ENCODE results near the gene METTL2A.
"Not testable (repeated sequence)": the region's sequence is repeated elsewhere in the genome, so short reads cannot be mapped to it uniquely, and the experiment has no call there.

The METTL2A gene

GRCh38 chr17:62423647-62424461 lies at the start of gene METTL2A:
Gene METTL2A, plus strand, starts transcription at chr17:62423897. Its CDS starts 6 bp downstream, at chr17:62423903.
- peak; percentile 91 for DNase-seq

- DNase-seq = no peak
Observed at GRCh38 chr17:62380253-62380652, 43.4 kb upstream of the METTL2A start, which contains the start of gene EFCAB3. Gene EFCAB3, plus strand, starts transcription at chr17:62380553. Its CDS starts 2,427 bp downstream, at chr17:62382980.

- no peak for DNase-seq
Observed at GRCh38 chr17:62381561-62381960, 42.1 kb upstream of the METTL2A start.

- DNase-seq = no peak
Observed at GRCh38 chr17:62388856-62389255, 34.8 kb upstream of the METTL2A start.

- no peak for DNase-seq
Observed at GRCh38 chr17:62392908-62393307, 30.8 kb upstream of the METTL2A start.

GRCh38 chr17:62398891-62399290 lies 24.8 kb upstream of the METTL2A start:
- DNase-seq = no peak

GRCh38 chr17:62405451-62405850 lies 18.2 kb upstream of the METTL2A start:
- DNase-seq = no peak

- not testable (repeated sequence) for DNase-seq
Observed at GRCh38 chr17:62413090-62413489, 10.6 kb upstream of the METTL2A start.

- DNase-seq = not testable (repeated sequence)
Observed at GRCh38 chr17:62426214-62426613, 2.5 kb downstream of the METTL2A start.

- not testable (repeated sequence) for DNase-seq
Observed at GRCh38 chr17:62435251-62435650, 11.6 kb downstream of the METTL2A start.

GRCh38 chr17:62441181-62441580 lies 17.5 kb downstream of the METTL2A start:
- DNase-seq = not testable (repeated sequence)

GRCh38 chr17:62444063-62444462 lies 20.4 kb downstream of the METTL2A start:
- DNase-seq = no peak

- DNase-seq = not testable (repeated sequence)
Observed at GRCh38 chr17:62445791-62446190, 22.1 kb downstream of the METTL2A start.

GRCh38 chr17:62452195-62452594 lies 28.5 kb downstream of the METTL2A start:
- not testable (repeated sequence) for DNase-seq

- not testable (repeated sequence) for DNase-seq
Observed at GRCh38 chr17:62453041-62453440, 29.3 kb downstream of the METTL2A start.

GRCh38 chr17:62453656-62454055 lies 30.0 kb downstream of the METTL2A start:
- DNase-seq = not testable (repeated sequence)

GRCh38 chr17:62454111-62454510 lies 30.4 kb downstream of the METTL2A start:
- DNase-seq = not testable (repeated sequence)

GRCh38 chr17:62456016-62456415 lies 32.3 kb downstream of the METTL2A start:
- no peak for DNase-seq

- not testable (repeated sequence) for DNase-seq
Observed at GRCh38 chr17:62458483-62458882, 34.8 kb downstream of the METTL2A start.

GRCh38 chr17:62464422-62464821 lies 40.7 kb downstream of the METTL2A start:
- not testable (repeated sequence) for DNase-seq

GRCh38 chr17:62465271-62465670 lies 41.6 kb downstream of the METTL2A start:
- not testable (repeated sequence) for DNase-seq

- DNase-seq = peak; percentile 74
Observed at GRCh38 chr17:62470666-62471379, 47.1 kb downstream of the METTL2A start.

- DNase-seq = not testable (repeated sequence)
Observed at GRCh38 chr17:62471380-62471880, 47.7 kb downstream of the METTL2A start.
